ENCODE measurements around the gene SRF.

The SRF gene

GRCh38 chr6:43170417-43170930 lies 595 bp upstream of the SRF start:
- Histone ChIP-seq H3K4me3 (ENCODE audit: low read length) (peak overlapping the region; percentile 59), H3K4me1 (ENCODE audit: insufficient read depth, low read length) (peaks cover 25% of the 10 kb centered on the region), H3K9me3 (ENCODE audit: low read length) (no peaks in the 10 kb centered on the region), H2AFZ (ENCODE audit: low read depth, low read length) (peak overlapping the region; percentile 17), H3K36me3 (ENCODE audit: insufficient read depth, low read length) (peaks cover 9% of the 10 kb centered on the region), H3K27me3 (ENCODE audit: insufficient read depth, low read length) (no peaks in the 10 kb centered on the region)

DNA sequence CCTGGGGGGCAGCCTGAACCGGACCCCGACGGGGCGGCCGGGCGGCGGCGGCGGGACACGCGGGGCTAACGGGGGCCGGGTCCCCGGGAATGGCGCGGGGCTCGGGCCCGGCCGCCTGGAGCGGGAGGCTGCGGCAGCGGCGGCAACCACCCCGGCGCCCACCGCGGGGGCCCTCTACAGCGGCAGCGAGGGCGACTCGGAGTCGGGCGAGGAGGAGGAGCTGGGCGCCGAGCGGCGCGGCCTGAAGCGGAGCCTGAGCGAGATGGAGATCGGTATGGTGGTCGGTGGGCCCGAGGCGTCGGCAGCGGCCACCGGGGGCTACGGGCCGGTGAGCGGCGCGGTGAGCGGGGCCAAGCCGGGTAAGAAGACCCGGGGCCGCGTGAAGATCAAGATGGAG lies 636 bp downstream of the SRF start:
- H3K27me3 ChIP-seq (ENCODE audit: insufficient read depth, low read length): no peaks in the 10 kb centered on the region

DNA sequence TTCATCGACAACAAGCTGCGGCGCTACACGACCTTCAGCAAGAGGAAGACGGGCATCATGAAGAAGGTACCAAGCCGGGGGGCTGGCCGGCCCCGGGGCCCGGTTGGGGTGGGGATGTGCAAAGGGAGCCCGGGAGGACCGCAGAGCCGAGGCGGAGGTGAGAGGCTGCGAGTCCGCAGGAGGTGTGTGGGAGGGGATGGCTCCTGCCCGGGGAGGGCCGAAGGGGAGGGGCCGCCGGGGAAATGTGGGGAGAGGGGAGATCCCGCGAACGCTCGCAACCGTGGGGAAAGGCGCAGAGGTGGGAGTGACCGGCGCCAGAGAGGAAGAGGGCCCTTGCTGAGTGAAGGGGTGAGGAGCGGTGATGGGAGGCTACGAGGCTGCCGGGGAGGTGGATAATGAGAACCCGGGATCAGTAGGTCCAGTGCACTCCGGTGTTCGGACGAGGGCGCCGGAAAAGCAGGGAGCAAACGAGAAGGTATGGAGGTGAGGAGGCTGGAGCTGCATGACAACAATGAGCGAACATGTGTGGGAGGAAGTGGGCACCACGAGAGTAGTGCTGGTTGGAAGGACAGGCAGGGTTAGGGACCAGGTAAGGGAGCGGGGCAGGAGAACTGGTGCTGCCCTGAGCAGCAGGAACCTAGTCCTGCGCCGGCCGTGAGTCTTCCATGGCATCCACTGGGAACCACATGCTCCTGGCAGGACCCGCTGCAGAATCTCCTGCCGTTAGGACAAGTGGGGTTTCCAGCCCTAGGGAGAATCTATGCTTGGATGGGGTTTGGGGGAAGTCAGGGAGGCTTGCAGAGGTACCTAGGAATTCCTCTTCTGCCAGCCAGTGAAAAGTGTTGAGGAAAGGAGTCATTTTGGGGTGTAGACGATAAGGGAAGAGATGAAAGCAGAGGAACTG lies 1.3 kb downstream of the SRF start:
- peaks cover 23% of the 10 kb centered on the region for H3K36me3 ChIP-seq (ENCODE audit: insufficient read depth, low read length)
- H3K9me3 ChIP-seq (ENCODE audit: low read length): no peaks in the 10 kb centered on the region
- H3K27me3 ChIP-seq (ENCODE audit: insufficient read depth, low read length): no peaks in the 10 kb centered on the region
- peak overlapping the region; percentile 79 for H3K4me3 ChIP-seq (ENCODE audit: low read length)
- peaks cover 25% of the 10 kb centered on the region for H3K4me1 ChIP-seq (ENCODE audit: insufficient read depth, low read length)
- H2AFZ ChIP-seq (ENCODE audit: low read depth, low read length): peak overlapping the region; percentile 8

More for the DNA sequence above, 636 bp downstream of the SRF start:
- Histone ChIP-seq H2AFZ (ENCODE audit: low read depth, low read length) (peak overlapping the region; percentile 8), H3K9me3 (ENCODE audit: low read length) (no peaks in the 10 kb centered on the region), H3K36me3 (ENCODE audit: insufficient read depth, low read length) (peaks cover 21% of the 10 kb centered on the region), H3K4me3 (ENCODE audit: low read length) (peak overlapping the region; percentile 79), H3K4me1 (ENCODE audit: insufficient read depth, low read length) (peaks cover 25% of the 10 kb centered on the region)

- H3K27me3 ChIP-seq (ENCODE audit: insufficient read depth, low read length): no peaks in the 10 kb centered on the region
- peaks cover 25% of the 10 kb centered on the region for H3K4me1 ChIP-seq (ENCODE audit: insufficient read depth, low read length)
- peak overlapping the region; percentile 79 for H3K4me3 ChIP-seq (ENCODE audit: low read length)
- H3K9me3 ChIP-seq (ENCODE audit: low read length): no peaks in the 10 kb centered on the region
- H2AFZ ChIP-seq (ENCODE audit: low read depth, low read length): no peak overlapping the region
- H3K36me3 ChIP-seq (ENCODE audit: insufficient read depth, low read length): peaks cover 34% of the 10 kb centered on the region
Observed at GRCh38 chr6:43173591-43174262, 2.7 kb downstream of the SRF start.

DNA sequence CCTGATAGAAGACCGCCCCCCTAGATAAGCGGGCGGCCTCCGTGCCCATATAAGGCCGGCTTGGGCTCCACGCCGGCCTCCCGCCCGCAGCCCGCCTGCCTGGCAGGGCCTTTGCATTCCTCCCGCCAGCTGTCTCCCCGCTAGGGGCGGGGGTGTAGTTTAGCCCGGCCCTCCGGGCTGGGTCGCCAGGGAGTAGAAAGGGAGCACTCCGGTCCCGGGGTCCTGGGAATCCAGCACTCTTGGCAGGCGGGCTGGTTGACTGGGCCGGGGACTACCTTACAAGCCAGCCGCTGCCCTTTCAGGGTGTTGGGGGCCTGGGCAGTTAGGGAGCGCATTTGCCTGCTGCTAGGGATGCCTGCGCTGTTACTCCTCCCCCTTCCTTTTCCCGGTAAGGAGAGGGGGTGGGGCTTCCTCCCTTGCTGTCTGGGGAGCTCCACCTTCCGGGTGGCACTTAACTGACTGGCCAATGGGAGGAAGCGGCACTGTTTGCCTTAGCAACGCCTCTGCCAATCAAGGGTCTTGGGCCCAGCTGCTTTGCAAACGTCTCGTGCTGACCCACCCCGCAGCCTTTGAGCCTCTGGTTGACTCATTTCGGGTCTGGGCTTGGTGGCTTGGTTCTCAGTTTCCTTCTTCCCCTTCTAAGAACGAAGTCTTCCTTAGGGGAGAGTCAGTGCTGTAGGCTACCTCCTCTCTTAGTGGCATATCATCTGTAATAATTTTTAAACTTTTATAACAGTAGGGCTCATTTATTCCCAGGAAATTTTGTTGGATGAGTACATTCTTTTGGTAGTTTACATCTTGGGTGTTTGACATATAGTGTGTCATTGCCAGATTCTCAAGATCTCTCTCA lies 3.4 kb downstream of the SRF start:
- H3K36me3 ChIP-seq (ENCODE audit: insufficient read depth, low read length): peaks cover 42% of the 10 kb centered on the region
- H3K9me3 ChIP-seq (ENCODE audit: low read length): no peaks in the 10 kb centered on the region
- peaks cover 25% of the 10 kb centered on the region for H3K4me1 ChIP-seq (ENCODE audit: insufficient read depth, low read length)
- no peaks in the 10 kb centered on the region for H3K27me3 ChIP-seq (ENCODE audit: insufficient read depth, low read length)
- peak overlapping the region; percentile 79 for H3K4me3 ChIP-seq (ENCODE audit: low read length)
- no peak overlapping the region for H2AFZ ChIP-seq (ENCODE audit: low read depth, low read length)

DNA sequence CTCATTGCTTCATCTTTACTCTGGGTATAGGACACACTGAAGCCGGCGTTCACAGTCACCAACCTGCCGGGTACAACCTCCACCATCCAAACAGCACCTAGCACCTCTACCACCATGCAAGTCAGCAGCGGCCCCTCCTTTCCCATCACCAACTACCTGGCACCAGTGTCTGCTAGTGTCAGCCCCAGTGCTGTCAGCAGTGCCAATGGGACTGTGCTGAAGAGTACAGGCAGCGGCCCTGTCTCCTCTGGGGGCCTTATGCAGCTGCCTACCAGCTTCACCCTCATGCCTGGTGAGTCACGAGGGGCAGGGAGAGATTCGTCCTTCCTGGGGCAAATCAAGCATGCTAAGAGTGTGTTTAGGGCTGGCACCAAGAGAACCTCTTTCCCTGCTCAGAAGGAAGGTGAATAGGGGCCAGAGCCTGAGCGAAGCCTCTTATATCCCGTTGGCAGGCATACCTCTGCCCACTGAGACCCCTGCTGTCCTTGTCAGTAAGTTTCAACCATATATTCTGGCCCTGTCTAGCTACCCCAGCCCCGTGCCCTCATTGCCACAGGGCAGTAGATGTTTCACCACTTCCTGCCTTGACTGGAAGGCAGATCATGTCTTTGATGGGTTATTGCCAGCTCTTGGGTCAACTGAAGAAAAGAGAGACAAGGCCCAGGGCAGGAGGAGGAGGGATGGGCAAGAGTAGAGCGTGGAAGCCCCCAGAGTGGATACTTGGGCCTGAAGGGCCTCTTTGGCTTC lies 4.8 kb downstream of the SRF start:
- H3K27me3 ChIP-seq (ENCODE audit: insufficient read depth, low read length): no peaks in the 10 kb centered on the region
- H3K36me3 ChIP-seq (ENCODE audit: insufficient read depth, low read length): peaks cover 45% of the 10 kb centered on the region
- no peaks in the 10 kb centered on the region for H3K9me3 ChIP-seq (ENCODE audit: low read length)
- H3K4me1 ChIP-seq (ENCODE audit: insufficient read depth, low read length): peaks cover 28% of the 10 kb centered on the region
- H2AFZ ChIP-seq (ENCODE audit: low read depth, low read length): no peak overlapping the region
- H3K4me3 ChIP-seq (ENCODE audit: low read length): no peak overlapping the region

DNA sequence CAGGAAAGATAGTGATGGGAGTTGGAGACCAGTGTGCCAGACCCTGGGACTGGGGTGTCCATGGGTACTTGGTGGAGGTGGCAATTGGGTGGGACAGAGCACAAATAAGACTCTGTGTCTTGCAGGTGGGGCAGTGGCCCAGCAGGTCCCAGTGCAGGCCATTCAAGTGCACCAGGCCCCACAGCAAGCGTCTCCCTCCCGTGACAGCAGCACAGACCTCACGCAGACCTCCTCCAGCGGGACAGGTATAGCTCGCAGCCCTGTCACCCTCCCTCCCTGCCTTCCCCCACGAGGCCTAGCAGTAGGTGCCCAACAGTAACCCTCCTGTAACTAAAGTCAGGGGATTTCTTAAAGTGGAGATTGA lies 5.3 kb downstream of the SRF start:
- peaks cover 45% of the 10 kb centered on the region for H3K36me3 ChIP-seq (ENCODE audit: insufficient read depth, low read length)

GRCh38 chr6:43178150-43178549 lies 7.1 kb downstream of the SRF start:
- Histone ChIP-seq H3K4me3 (ENCODE audit: low read length) (no peak overlapping the region), H3K9me3 (ENCODE audit: low read length) (no peaks in the 10 kb centered on the region), H3K36me3 (ENCODE audit: insufficient read depth, low read length) (peaks cover 45% of the 10 kb centered on the region), H3K27me3 (ENCODE audit: insufficient read depth, low read length) (no peaks in the 10 kb centered on the region), H3K4me1 (ENCODE audit: insufficient read depth, low read length) (peaks cover 33% of the 10 kb centered on the region), H2AFZ (ENCODE audit: low read depth, low read length) (no peak overlapping the region)

More for the DNA sequence above, 5.3 kb downstream of the SRF start:
- Histone ChIP-seq H3K9me3 (ENCODE audit: low read length) (no peaks in the 10 kb centered on the region), H3K4me3 (ENCODE audit: low read length) (no peak overlapping the region), H3K27me3 (ENCODE audit: insufficient read depth, low read length) (no peaks in the 10 kb centered on the region), H2AFZ (ENCODE audit: low read depth, low read length) (no peak overlapping the region), H3K4me1 (ENCODE audit: insufficient read depth, low read length) (peaks cover 34% of the 10 kb centered on the region)

DNA sequence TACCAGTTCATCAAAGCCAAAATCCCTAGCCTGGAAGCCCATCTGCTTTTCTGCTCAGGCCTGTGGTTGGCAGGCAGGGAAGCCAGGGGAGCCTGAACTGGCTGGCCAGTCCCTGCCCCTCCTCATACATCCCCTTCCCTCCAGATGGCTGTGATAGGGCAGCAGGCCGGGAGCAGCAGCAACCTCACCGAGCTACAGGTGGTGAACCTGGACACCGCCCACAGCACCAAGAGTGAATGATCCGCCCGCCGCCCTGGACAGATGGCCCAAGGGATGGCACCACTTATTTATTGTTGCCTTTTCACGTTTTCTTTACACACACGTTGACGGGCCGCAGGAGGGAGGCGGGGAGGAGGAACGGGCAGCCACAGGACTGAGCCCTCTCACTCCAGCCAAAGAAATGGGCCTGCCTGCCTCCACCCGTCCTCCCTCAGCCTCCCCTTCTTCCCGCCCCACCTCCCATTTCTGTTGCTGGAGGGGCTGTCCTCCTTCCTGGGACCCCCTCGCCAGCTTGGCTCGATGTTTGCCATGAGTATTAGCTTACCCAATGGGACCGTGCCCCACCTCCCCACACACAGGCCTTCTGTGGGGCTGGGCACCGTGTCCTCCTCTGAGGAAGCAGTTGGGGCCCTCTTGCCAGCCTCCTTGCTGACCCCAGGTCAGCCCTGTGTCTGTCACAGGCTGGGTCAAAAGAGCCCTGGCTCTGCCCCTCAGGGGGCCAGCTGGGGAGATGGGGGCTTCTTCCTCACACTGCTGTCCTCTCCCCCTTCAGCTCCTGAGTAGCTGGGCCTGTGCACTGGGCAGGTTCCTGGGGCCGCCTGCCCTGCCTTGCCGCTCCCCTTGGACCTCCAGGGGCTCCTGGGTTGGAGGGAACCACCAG lies 8.1 kb downstream of the SRF start:
- Histone ChIP-seq H3K36me3 (ENCODE audit: insufficient read depth, low read length) (peaks cover 45% of the 10 kb centered on the region), H3K27me3 (ENCODE audit: insufficient read depth, low read length) (no peaks in the 10 kb centered on the region), H3K9me3 (ENCODE audit: low read length) (no peaks in the 10 kb centered on the region), H3K4me3 (ENCODE audit: low read length) (no peak overlapping the region), H2AFZ (ENCODE audit: low read depth, low read length) (no peak overlapping the region), H3K4me1 (ENCODE audit: insufficient read depth, low read length) (peaks cover 23% of the 10 kb centered on the region)

- no peak overlapping the region for H3K4me3 ChIP-seq (ENCODE audit: low read length)
- peaks cover 18% of the 10 kb centered on the region for H3K4me1 ChIP-seq (ENCODE audit: insufficient read depth, low read length)
- no peaks in the 10 kb centered on the region for H3K27me3 ChIP-seq (ENCODE audit: insufficient read depth, low read length)
- H3K36me3 ChIP-seq (ENCODE audit: insufficient read depth, low read length): peaks cover 41% of the 10 kb centered on the region
- no peaks in the 10 kb centered on the region for H3K9me3 ChIP-seq (ENCODE audit: low read length)
- no peak overlapping the region for H2AFZ ChIP-seq (ENCODE audit: low read depth, low read length)
Observed at GRCh38 chr6:43180058-43180457, 9.0 kb downstream of the SRF start.

- Histone ChIP-seq H3K4me1 (ENCODE audit: insufficient read depth, low read length) (peaks cover 15% of the 10 kb centered on the region), H3K4me3 (ENCODE audit: low read length) (peak overlapping the region; percentile 55), H3K27me3 (ENCODE audit: insufficient read depth, low read length) (no peaks in the 10 kb centered on the region), H2AFZ (ENCODE audit: low read depth, low read length) (no peak overlapping the region), H3K9me3 (ENCODE audit: low read length) (peaks cover 2% of the 10 kb centered on the region), H3K36me3 (ENCODE audit: insufficient read depth, low read length) (peaks cover 40% of the 10 kb centered on the region)
Observed at GRCh38 chr6:43180985-43181384, 9.9 kb downstream of the SRF start.
